Glutamatergic neuron (in vitro differentiated cells): ENCODE results near the gene KCNMA1. TPM values are rescaled to one million over a fixed set of nuclear protein-coding genes. Genes with fewer than 3 reads are reported as not detected.

Experiments
- DNase-seq: peaks from one replicate; pipeline ENCODE4 v3.0.0; 2022
- H3K27ac Mint-ChIP-seq: one replicate; pipeline ENCODE4 v1.8.0; 2020; ENCODE audit warnings: mild to moderate bottlenecking, mixed read lengths, inconsistent platforms; ENCODE audit not compliant: unreplicated experiment
- H3K27me3 Mint-ChIP-seq: one replicate; pipeline ENCODE4 v1.8.0; 2020; ENCODE audit warnings: mild to moderate bottlenecking, moderate library complexity, mixed read lengths, inconsistent platforms; ENCODE audit not compliant: unreplicated experiment
- H3K36me3 Mint-ChIP-seq: one replicate; pipeline ENCODE4 v1.8.0; 2020; ENCODE audit warnings: mild to moderate bottlenecking, mixed read lengths, inconsistent platforms; ENCODE audit not compliant: unreplicated experiment
- H3K4me1 Mint-ChIP-seq: one replicate; pipeline ENCODE4 v1.8.0; 2020; ENCODE audit warnings: mild to moderate bottlenecking, low read depth, mixed read lengths, inconsistent platforms; ENCODE audit not compliant: unreplicated experiment
- H3K4me3 Mint-ChIP-seq: one replicate; pipeline ENCODE4 v1.8.0; 2020; ENCODE audit warnings: mild to moderate bottlenecking, mixed read lengths, inconsistent platforms; ENCODE audit not compliant: unreplicated experiment
- H3K9me3 Mint-ChIP-seq: one replicate; pipeline ENCODE4 v1.8.0; 2020; ENCODE audit warnings: mild to moderate bottlenecking, moderate library complexity, mixed read lengths, inconsistent platforms; ENCODE audit not compliant: unreplicated experiment
- CTCF ChIP-seq: fragments of 200-600 bp; sonication (generic); IDR thresholded peaks from one replicate; pipeline ENCODE4 v1.5.0; 2021; ENCODE audit not compliant: partially characterized antibody, unreplicated experiment
- total RNA-seq: library from RNA; stranded (reverse); fragmentation: NEBNext Ultra II Directional; extraction: Animal tissue kit (Norgen Biotek cat#: 25700); gene quantifications from one replicate; pipeline ENCODE4 v1.2.1, GENCODE V29; 2021; ENCODE audit not compliant: unreplicated experiment

Gene KCNMA1
- total RNA-seq, 1 donor from 2014 or later: 3.2 TPM

- Mint-ChIP-seq H3K4me3 (no peak overlapping the region), H3K9me3 (no peaks in the 10 kb centered on the region), H3K36me3 (no peaks in the 10 kb centered on the region), H3K4me1 (peaks cover 2% of the 10 kb centered on the region), H3K27me3 (no peaks in the 10 kb centered on the region), H3K27ac (no peak overlapping the region)
- DNase-seq: no peak
- no peak for TF ChIP-seq CTCF
Measured at GRCh38 chr10:77189520-77189919, 448.1 kb downstream of the KCNMA1 start.

DNA sequence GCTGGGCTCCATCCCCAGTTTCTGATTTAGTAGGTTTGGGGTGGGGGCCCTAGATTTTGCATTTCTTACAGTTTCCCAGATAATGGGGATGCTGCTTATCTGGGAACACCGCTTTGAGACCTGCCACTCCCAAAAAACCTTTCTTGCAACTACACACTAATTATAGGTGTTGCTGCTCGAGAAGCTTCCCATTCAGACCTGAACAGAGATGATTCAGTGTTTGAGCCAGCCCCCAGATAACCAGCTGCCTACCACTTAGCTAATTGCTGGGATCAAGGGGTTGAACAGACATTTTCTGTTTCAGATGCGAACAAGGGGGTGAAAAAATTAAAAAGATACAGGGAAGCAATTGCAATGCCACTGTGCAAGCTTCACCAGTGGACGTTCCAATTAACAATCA is 448.5 kb downstream of the KCNMA1 start:
- Mint-ChIP-seq H3K27me3 (no peaks in the 10 kb centered on the region), H3K9me3 (no peaks in the 10 kb centered on the region), H3K27ac (no peak overlapping the region), H3K4me1 (peaks cover 2% of the 10 kb centered on the region), H3K4me3 (no peak overlapping the region), H3K36me3 (no peaks in the 10 kb centered on the region)
- TF ChIP-seq CTCF: no peak
- no peak for DNase-seq

GRCh38 chr10:77188521-77188920 is 449.1 kb downstream of the KCNMA1 start:
- Mint-ChIP-seq H3K9me3 (no peaks in the 10 kb centered on the region), H3K27ac (no peak overlapping the region), H3K4me1 (peaks cover 2% of the 10 kb centered on the region), H3K4me3 (no peak overlapping the region), H3K27me3 (no peaks in the 10 kb centered on the region), H3K36me3 (no peaks in the 10 kb centered on the region)
- DNase-seq: no peak
- TF ChIP-seq CTCF: no peak

DNA sequence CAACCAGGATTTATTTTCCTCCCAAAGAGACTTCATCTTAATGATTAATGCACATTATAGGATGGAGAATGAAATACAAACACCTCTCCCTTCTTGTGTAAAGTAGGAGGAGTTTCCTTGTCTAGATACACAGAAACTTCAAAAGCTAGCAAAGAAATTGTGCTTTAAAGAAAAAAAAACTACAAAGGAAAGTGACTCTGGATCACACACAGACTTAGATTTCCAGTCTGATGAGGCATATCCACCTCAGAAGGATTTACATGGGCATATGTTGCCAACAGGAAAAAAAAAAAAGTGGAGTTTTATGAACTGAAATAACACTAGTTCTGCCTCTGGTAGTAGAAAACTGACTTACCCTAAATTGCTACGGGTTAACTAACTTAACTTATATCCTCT is 449.6 kb downstream of the KCNMA1 start:
- H3K27me3 Mint-ChIP-seq: no peaks in the 10 kb centered on the region
- no peak for DNase-seq
- H3K36me3 Mint-ChIP-seq: no peaks in the 10 kb centered on the region
- no peak overlapping the region for H3K27ac Mint-ChIP-seq
- TF ChIP-seq CTCF: no peak
- H3K4me3 Mint-ChIP-seq: no peak overlapping the region
- H3K4me1 Mint-ChIP-seq: peaks cover 2% of the 10 kb centered on the region
- H3K9me3 Mint-ChIP-seq: no peaks in the 10 kb centered on the region

DNA sequence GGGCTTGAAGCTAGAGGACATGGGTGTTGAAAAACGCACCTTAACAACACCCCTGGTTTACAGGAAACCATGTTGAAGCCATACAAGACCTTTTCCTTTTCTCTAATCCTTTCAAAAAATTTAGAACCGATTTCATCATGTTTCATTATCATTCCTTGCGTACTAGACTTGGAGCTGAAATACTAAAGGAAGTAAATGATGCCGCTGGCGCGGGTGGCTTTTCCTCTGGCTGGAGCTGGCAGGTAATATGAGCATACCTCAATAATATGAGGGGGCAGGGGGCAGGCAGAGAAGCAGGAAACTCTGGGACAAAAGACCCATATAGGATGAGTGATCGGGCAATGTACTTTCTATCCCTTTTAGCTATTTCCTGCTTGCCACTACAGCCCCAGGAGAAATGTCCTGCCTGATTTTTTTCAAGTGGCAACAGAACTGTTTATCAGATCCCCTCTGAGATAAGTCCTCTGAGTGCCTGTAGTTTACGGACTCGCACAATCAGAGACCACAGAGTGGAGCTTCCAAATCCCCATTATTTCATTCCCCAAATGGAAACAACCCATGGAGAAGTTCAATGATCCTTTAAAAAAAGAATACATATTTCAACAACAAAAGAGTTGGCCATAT is 450.1 kb downstream of the KCNMA1 start:
- Mint-ChIP-seq H3K4me3 (no peak overlapping the region), H3K4me1 (peaks cover 2% of the 10 kb centered on the region), H3K36me3 (no peaks in the 10 kb centered on the region), H3K27ac (no peak overlapping the region), H3K9me3 (no peaks in the 10 kb centered on the region), H3K27me3 (no peaks in the 10 kb centered on the region)
- no peak for TF ChIP-seq CTCF
- DNase-seq: no peak
